GM19035 (cell line): Measurements from ENCODE around the gene NDUFS8.

Experiments
- ATAC-seq: cut with Tn5 transposase; IDR thresholded peaks from one replicate; pipeline ENCODE4 v1.9.1; 2021; ENCODE audit not compliant: unreplicated experiment

NDUFS8 gene

GRCh38 chr11:68014947-68015447 lies 15.5 kb upstream of the NDUFS8 start:
- no peak for ATAC-seq

- no peak for ATAC-seq
These were observed 15.0 kb upstream of the NDUFS8 start for GRCh38 chr11:68015467-68015866.

GRCh38 chr11:68016161-68016903 lies 14.1 kb upstream of the NDUFS8 start:
- ATAC-seq, result no peak

- ATAC-seq, result no peak
These were observed 13.3 kb upstream of the NDUFS8 start for GRCh38 chr11:68016904-68017817.

GRCh38 chr11:68017980-68018729 lies 12.3 kb upstream of the NDUFS8 start:
- ATAC-seq, result no peak

- no peak for ATAC-seq
These were observed 11.7 kb upstream of the NDUFS8 start for GRCh38 chr11:68018730-68019190.

GRCh38 chr11:68019486-68019885 lies 11.0 kb upstream of the NDUFS8 start:
- ATAC-seq, result no peak

GRCh38 chr11:68020575-68020974 lies 9.9 kb upstream of the NDUFS8 start:
- ATAC-seq, result no peak

GRCh38 chr11:68021167-68021787 lies 9.2 kb upstream of the NDUFS8 start:
- no peak for ATAC-seq

- ATAC-seq, result no peak
These were observed 8.0 kb upstream of the NDUFS8 start for GRCh38 chr11:68022531-68022930.

GRCh38 chr11:68024508-68024907 lies 6.0 kb upstream of the NDUFS8 start:
- ATAC-seq, result no peak

- no peak for ATAC-seq
These were observed 5.4 kb upstream of the NDUFS8 start for GRCh38 chr11:68025047-68025446.

GRCh38 chr11:68026391-68027105 lies 3.9 kb upstream of the NDUFS8 start:
- ATAC-seq, result no peak

- no peak for ATAC-seq
These were observed 2.8 kb upstream of the NDUFS8 start for GRCh38 chr11:68027667-68028066.

- ATAC-seq, result no peak
These were observed 1.5 kb upstream of the NDUFS8 start for GRCh38 chr11:68028802-68029545.

- ATAC-seq, result no peak
These were observed 623 bp downstream of the NDUFS8 start for GRCh38 chr11:68031144-68031464.

GRCh38 chr11:68032003-68032402 lies 1.5 kb downstream of the NDUFS8 start:
- ATAC-seq, result no peak

- ATAC-seq, result no peak
These were observed 2.7 kb downstream of the NDUFS8 start for GRCh38 chr11:68032997-68033707.

GRCh38 chr11:68033708-68034045 lies 3.2 kb downstream of the NDUFS8 start:
- ATAC-seq, result no peak
